GM21515 (cell line): Measurements from ENCODE around the gene PPP1R9A.

Experiments
- ATAC-seq: cut with Tn5 transposase; IDR thresholded peaks from one replicate; pipeline ENCODE4 v1.9.1; 2021; ENCODE audit not compliant: unreplicated experiment

PPP1R9A gene

GRCh38 chr7:95092324-95092723, 184.9 kb downstream of the PPP1R9A start:
- ATAC-seq: no peak

- ATAC-seq: no peak
Measured at GRCh38 chr7:95095259-95095965, 188.0 kb downstream of the PPP1R9A start.

- no peak for ATAC-seq
Measured at GRCh38 chr7:95095966-95096540, 188.7 kb downstream of the PPP1R9A start.

GRCh38 chr7:95097291-95097690, 189.9 kb downstream of the PPP1R9A start:
- no peak for ATAC-seq

- ATAC-seq: no peak
Measured at GRCh38 chr7:95097851-95098250, 190.5 kb downstream of the PPP1R9A start.

GRCh38 chr7:95099106-95099505, 191.7 kb downstream of the PPP1R9A start:
- no peak for ATAC-seq

GRCh38 chr7:95101422-95101821, 194.0 kb downstream of the PPP1R9A start:
- ATAC-seq: no peak

GRCh38 chr7:95102662-95103061, 195.3 kb downstream of the PPP1R9A start:
- ATAC-seq: no peak

GRCh38 chr7:95104739-95105138, 197.3 kb downstream of the PPP1R9A start:
- ATAC-seq: no peak

- no peak for ATAC-seq
Measured at GRCh38 chr7:95105627-95106026, 198.2 kb downstream of the PPP1R9A start.

- ATAC-seq: no peak
Measured at GRCh38 chr7:95106401-95106800, 199.0 kb downstream of the PPP1R9A start.

GRCh38 chr7:95110707-95111106, 203.3 kb downstream of the PPP1R9A start:
- ATAC-seq: no peak

- no peak for ATAC-seq
Measured at GRCh38 chr7:95113590-95113989, 206.2 kb downstream of the PPP1R9A start.

GRCh38 chr7:95126053-95126709, 218.8 kb downstream of the PPP1R9A start:
- ATAC-seq: no peak

GRCh38 chr7:95132500-95132899, 225.1 kb downstream of the PPP1R9A start:
- no peak for ATAC-seq

GRCh38 chr7:95139922-95140321, 232.5 kb downstream of the PPP1R9A start:
- ATAC-seq: no peak

GRCh38 chr7:95141755-95142154, 234.4 kb downstream of the PPP1R9A start:
- ATAC-seq: no peak

GRCh38 chr7:95144256-95144655, 236.9 kb downstream of the PPP1R9A start:
- no peak for ATAC-seq

- no peak for ATAC-seq
Measured at GRCh38 chr7:95155965-95156364, 248.6 kb downstream of the PPP1R9A start.

GRCh38 chr7:95157381-95157780, 250.0 kb downstream of the PPP1R9A start:
- no peak for ATAC-seq

GRCh38 chr7:95169678-95170077, 262.3 kb downstream of the PPP1R9A start:
- no peak for ATAC-seq

- ATAC-seq: no peak
Measured at GRCh38 chr7:95172420-95172819, 265.0 kb downstream of the PPP1R9A start.
